WTC11 (cell line): ENCODE measurements around the gene MORN1. TPM values are rescaled to one million over a fixed set of nuclear protein-coding genes. Genes with fewer than 3 reads are reported as not detected.
"Not testable (repeated sequence)": the region's sequence is repeated elsewhere in the genome, so short reads cannot be mapped to it uniquely, and the experiment has no call there.

Experiments used
- ATAC-seq: fragments of 200-7000 bp; cut with Tn5 transposase; 2 replicates; pipeline ENCODE4 v1.10.0; 2021; ENCODE audit warnings: mild to moderate bottlenecking, moderate library complexity
- CTCF ChIA-PET: fragments of 300-600 bp; sonication (Branson Sonifier 250); formaldehyde crosslinking; loops from one replicate; lab custom pipeline; 2021; ENCODE audit warnings: antibody characterized with exemption; lab: Charles Lee
- POLR2A ChIA-PET: fragments of 350-600 bp; sonication (Branson Sonifier 250); formaldehyde crosslinking; loops from one replicate; lab custom pipeline; 2021; ENCODE audit warnings: antibody characterized with exemption; lab: Charles Lee
- DNase-seq: peaks from one replicate; pipeline ENCODE4 v3.0.0; 2021; ENCODE audit warnings: low spot score
- H3K27ac Mint-ChIP-seq: 2 replicates; pipeline ENCODE4 v1.8.0; 2021; ENCODE audit warnings: mixed read lengths
- H3K27me3 Mint-ChIP-seq: 2 replicates; pipeline ENCODE4 v1.8.0; 2021; ENCODE audit warnings: low read depth, mild to moderate bottlenecking, moderate library complexity, mixed read lengths
- H3K36me3 Mint-ChIP-seq: 2 replicates; pipeline ENCODE4 v1.8.0; 2021; ENCODE audit warnings: mixed read lengths
- H3K4me1 Mint-ChIP-seq: 2 replicates; pipeline ENCODE4 v1.8.0; 2022; ENCODE audit warnings: mixed read lengths
- H3K4me3 Mint-ChIP-seq: 2 replicates; pipeline ENCODE4 v1.8.0; 2021; ENCODE audit warnings: mild to moderate bottlenecking, moderate library complexity, mixed read lengths
- H3K9me3 Mint-ChIP-seq: 2 replicates; pipeline ENCODE4 v1.8.0; 2021; ENCODE audit warnings: mixed read lengths
- ATF1 ChIP-seq: sonication (generic); formaldehyde crosslinking; IDR thresholded peaks from 2 replicates; pipeline ENCODE4 v1.8.1; 2023; ENCODE audit warnings: mild to moderate bottlenecking, moderate library complexity, missing genetic modification reagents
- FOXJ3 ChIP-seq: sonication (generic); formaldehyde crosslinking; IDR thresholded peaks from 2 replicates; pipeline ENCODE4 v1.9.0; 2021; ENCODE audit warnings: missing genetic modification reagents, mild to moderate bottlenecking, borderline replicate concordance
- JUN ChIP-seq: sonication (generic); formaldehyde crosslinking; IDR thresholded peaks from 2 replicates; pipeline ENCODE4 v1.8.0; 2023; ENCODE audit warnings: mild to moderate bottlenecking, missing genetic modification reagents
- NFE2L1 ChIP-seq: sonication (generic); formaldehyde crosslinking; IDR thresholded peaks from 2 replicates; pipeline ENCODE4 v1.8.1; 2023; ENCODE audit warnings: missing genetic modification reagents
- NFYB ChIP-seq: sonication (generic); formaldehyde crosslinking; conservative IDR thresholded peaks from 2 replicates; pipeline ENCODE4 v1.8.0; 2022; ENCODE audit warnings: low read depth, missing genetic modification reagents
- TEAD1 ChIP-seq: sonication (generic); formaldehyde crosslinking; IDR thresholded peaks from 2 replicates; pipeline ENCODE4 v1.8.0; 2022; ENCODE audit warnings: mild to moderate bottlenecking, missing genetic modification reagents
- ZNF138 ChIP-seq: sonication (generic); formaldehyde crosslinking; conservative IDR thresholded peaks from 2 replicates; pipeline ENCODE4 v1.8.1; 2022; ENCODE audit warnings: mild to moderate bottlenecking, moderate library complexity, missing genetic modification reagents
- ZNF219 ChIP-seq: sonication (generic); formaldehyde crosslinking; IDR thresholded peaks from 2 replicates; pipeline ENCODE4 v1.8.0; 2023; ENCODE audit warnings: missing genetic modification reagents, mild to moderate bottlenecking, borderline replicate concordance
- ZNF317 ChIP-seq: sonication (generic); formaldehyde crosslinking; IDR thresholded peaks from 2 replicates; pipeline ENCODE4 v1.8.1; 2023; ENCODE audit warnings: low read depth, mild to moderate bottlenecking, moderate library complexity, missing genetic modification reagents, borderline replicate concordance
- ZNF396 ChIP-seq: fragments of 250-450 bp; sonication (Bioruptor Pico); IDR thresholded peaks from 2 replicates; pipeline ENCODE4 v1.8.0; 2021; ENCODE audit warnings: mild to moderate bottlenecking, moderate library complexity, borderline replicate concordance
- ZNF671 ChIP-seq: fragments of 250-450 bp; sonication (Bioruptor Pico); IDR thresholded peaks from 2 replicates; pipeline ENCODE4 v1.8.0; 2021; ENCODE audit warnings: mild to moderate bottlenecking
- total RNA-seq: library from RNA; stranded (reverse); gene quantifications from 3 replicates; pipeline ENCODE4 v1.2.3, GENCODE V29; 2021
- TF ChIP-seq, protein P1 (sequence below): fragments of 250-450 bp; sonication (Bioruptor Pico); IDR thresholded peaks from 2 replicates; pipeline ENCODE4 v1.9.0; 2021; ENCODE audit warnings: moderate library complexity, mild to moderate bottlenecking, inconsistent platforms, borderline replicate concordance
- TF ChIP-seq, protein P2 (sequence below): sonication (generic); formaldehyde crosslinking; IDR thresholded peaks from 2 replicates; pipeline ENCODE4 v1.8.1; 2023; ENCODE audit warnings: mild to moderate bottlenecking, missing genetic modification reagents
- TF ChIP-seq, protein P3 (sequence below): fragments of 250-450 bp; sonication (Bioruptor Pico); conservative IDR thresholded peaks from 2 replicates; pipeline ENCODE4 v1.9.0; 2021; ENCODE audit warnings: mild to moderate bottlenecking
- TF ChIP-seq, protein P4 (sequence below): sonication (generic); formaldehyde crosslinking; conservative IDR thresholded peaks from 2 replicates; pipeline ENCODE4 v1.8.1; 2022; ENCODE audit warnings: mild to moderate bottlenecking, missing genetic modification reagents
- TF ChIP-seq, protein P5 (sequence below): sonication (generic); formaldehyde crosslinking; IDR thresholded peaks from 2 replicates; pipeline ENCODE4 v1.8.1; 2022; ENCODE audit warnings: low read depth, mild to moderate bottlenecking, moderate library complexity, missing genetic modification reagents, borderline replicate concordance
- TF ChIP-seq, protein P6 (sequence below): sonication (generic); formaldehyde crosslinking; IDR thresholded peaks from 2 replicates; pipeline ENCODE4 v1.8.0; 2022; ENCODE audit warnings: mild to moderate bottlenecking, missing genetic modification reagents
- TF ChIP-seq, protein P7 (sequence below): sonication (generic); formaldehyde crosslinking; IDR thresholded peaks from 2 replicates; pipeline ENCODE4 v1.8.1; 2023; ENCODE audit warnings: mild to moderate bottlenecking, missing genetic modification reagents, borderline replicate concordance
- TF ChIP-seq, protein P8 (sequence below): sonication (generic); formaldehyde crosslinking; IDR thresholded peaks from 2 replicates; pipeline ENCODE4 v1.8.1; 2022; ENCODE audit warnings: mild to moderate bottlenecking, moderate library complexity, missing genetic modification reagents

Gene MORN1
- total RNA-seq, 1 experiment from 2014 or later: 14.5 TPM

DNA sequence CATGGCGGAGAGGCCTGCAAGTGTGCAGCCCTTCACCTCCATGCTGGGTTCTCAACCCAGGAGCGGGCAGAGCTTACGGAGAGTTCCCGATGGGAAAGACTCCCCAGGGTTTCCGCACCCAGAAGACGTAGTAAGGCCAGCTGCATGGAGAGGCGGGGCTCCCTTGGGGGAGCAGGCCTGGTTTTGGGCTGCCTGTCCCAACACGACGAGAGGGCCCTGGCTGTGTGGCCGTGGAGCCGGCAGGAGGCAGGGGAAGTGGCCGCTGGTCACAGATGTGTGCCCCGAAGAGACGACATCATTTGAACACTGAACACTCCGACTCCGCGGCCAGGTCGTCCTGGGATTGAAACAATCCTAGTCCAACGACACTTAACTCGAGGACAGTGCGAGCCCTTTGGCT is 57.0 kb downstream of the MORN1 start:
- TF ChIP-seq, protein P1, sequence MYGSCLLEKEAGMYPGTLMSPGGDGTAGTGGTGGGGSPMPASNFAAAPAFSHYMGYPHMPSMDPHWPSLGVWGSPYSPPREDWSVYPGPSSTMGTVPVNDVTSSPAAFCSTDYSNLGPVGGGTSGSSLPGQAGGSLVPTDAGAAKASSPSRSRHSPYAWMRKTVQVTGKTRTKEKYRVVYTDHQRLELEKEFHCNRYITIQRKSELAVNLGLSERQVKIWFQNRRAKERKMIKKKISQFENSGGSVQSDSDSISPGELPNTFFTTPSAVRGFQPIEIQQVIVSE (CRISPR knock-in tag): no peak
- TF ChIP-seq NFYB (CRISPR knock-in tag) (no peak), ZNF671 (CRISPR knock-in tag) (no peak), TEAD1 (CRISPR knock-in tag) (no peak), NFE2L1 (CRISPR knock-in tag) (no peak), ZNF396 (CRISPR knock-in tag) (no peak), FOXJ3 (CRISPR knock-in tag) (no peak), ZNF317 (CRISPR knock-in tag) (no peak), ATF1 (CRISPR knock-in tag) (no peak)
- TF ChIP-seq, protein P2, sequence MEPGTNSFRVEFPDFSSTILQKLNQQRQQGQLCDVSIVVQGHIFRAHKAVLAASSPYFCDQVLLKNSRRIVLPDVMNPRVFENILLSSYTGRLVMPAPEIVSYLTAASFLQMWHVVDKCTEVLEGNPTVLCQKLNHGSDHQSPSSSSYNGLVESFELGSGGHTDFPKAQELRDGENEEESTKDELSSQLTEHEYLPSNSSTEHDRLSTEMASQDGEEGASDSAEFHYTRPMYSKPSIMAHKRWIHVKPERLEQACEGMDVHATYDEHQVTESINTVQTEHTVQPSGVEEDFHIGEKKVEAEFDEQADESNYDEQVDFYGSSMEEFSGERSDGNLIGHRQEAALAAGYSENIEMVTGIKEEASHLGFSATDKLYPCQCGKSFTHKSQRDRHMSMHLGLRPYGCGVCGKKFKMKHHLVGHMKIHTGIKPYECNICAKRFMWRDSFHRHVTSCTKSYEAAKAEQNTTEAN (CRISPR knock-in tag): no peak
- TF ChIP-seq, protein P3, sequence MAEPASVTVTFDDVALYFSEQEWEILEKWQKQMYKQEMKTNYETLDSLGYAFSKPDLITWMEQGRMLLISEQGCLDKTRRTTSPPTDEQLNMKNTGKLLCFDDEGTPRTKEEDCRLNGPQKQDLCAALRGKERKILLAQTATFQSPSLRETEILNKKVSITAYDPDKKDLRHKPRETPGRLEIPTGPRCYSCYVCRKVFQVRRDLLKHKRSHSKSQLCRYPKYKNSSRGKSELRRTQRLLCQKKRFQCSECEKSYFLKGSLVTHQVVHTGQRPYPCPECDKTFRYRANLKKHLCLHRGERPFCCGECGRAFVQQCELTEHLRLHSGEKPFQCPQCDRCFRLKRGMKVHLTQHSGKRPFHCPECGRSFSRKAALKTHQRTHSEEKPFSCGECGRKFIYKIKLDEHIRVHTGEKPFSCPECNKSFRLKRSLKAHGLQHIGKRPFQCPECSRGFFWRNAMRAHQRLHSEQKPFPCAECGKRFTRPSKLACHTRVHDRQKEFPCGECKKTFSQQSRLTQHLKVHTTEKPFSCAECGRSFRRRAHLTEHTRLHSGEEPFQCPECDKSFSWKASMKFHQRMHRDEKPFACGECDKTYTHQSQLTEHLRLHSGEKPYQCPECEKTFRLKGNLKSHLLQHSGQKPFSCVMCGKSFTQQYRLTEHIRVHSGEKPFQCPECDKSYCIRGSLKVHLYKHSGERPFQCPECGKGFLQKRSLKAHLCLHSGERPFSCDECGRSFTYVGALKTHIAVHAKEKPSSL (CRISPR knock-in tag): no peak
- TF ChIP-seq, protein P4, sequence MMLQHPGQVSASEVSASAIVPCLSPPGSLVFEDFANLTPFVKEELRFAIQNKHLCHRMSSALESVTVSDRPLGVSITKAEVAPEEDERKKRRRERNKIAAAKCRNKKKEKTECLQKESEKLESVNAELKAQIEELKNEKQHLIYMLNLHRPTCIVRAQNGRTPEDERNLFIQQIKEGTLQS (CRISPR knock-in tag): no peak
- TF ChIP-seq, protein P5, sequence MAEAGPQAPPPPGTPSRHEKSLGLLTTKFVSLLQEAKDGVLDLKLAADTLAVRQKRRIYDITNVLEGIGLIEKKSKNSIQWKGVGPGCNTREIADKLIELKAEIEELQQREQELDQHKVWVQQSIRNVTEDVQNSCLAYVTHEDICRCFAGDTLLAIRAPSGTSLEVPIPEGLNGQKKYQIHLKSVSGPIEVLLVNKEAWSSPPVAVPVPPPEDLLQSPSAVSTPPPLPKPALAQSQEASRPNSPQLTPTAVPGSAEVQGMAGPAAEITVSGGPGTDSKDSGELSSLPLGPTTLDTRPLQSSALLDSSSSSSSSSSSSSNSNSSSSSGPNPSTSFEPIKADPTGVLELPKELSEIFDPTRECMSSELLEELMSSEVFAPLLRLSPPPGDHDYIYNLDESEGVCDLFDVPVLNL (CRISPR knock-in tag): no peak
- no peak for ATAC-seq
- no peak overlapping the region for H3K4me3 Mint-ChIP-seq
- POLR2A ChIA-PET: no interaction called here
- CTCF ChIA-PET: interaction anchor here (0.6 to 1.5 kb wide), 2 partner anchors 22 to 278 kb away, joined by 3 read pairs; no protein-coding TSS in a partner anchor
- no peaks in the 10 kb centered on the region for H3K4me1 Mint-ChIP-seq
- no peak overlapping the region for H3K27ac Mint-ChIP-seq
- H3K36me3 Mint-ChIP-seq: peaks cover 8% of the 10 kb centered on the region
- DNase-seq: no peak
- peaks cover 5% of the 10 kb centered on the region for H3K9me3 Mint-ChIP-seq
- H3K27me3 Mint-ChIP-seq: no peaks in the 10 kb centered on the region; the same call in 1 of the 2 replicates

DNA sequence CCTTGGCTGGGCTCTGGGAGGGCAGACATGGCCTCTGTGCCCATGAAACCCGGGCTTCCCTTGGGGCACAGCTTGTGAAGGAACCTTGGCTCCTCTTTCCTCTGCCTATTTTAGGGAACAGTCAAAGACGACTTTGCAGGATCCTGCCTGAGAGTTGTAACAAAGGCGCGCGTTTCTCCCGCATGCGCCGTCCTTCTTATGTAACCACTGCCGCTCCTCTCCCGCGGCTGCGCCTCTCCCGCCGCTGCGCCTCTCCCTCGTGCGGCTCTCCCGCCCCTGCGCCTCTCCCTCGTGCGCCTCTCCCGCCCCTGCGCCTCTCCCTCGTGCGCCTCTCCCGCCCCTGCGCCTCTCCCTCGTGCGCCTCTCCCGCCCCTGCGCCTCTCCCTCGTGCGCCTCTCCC is 59.8 kb downstream of the MORN1 start:
- ATAC-seq, H3K4me3 Mint-ChIP-seq, CTCF ChIA-PET, H3K9me3 Mint-ChIP-seq, H3K4me1 Mint-ChIP-seq, H3K27me3 Mint-ChIP-seq, H3K36me3 Mint-ChIP-seq, H3K27ac Mint-ChIP-seq, DNase-seq, POLR2A ChIA-PET: not testable (repeated sequence)

DNA sequence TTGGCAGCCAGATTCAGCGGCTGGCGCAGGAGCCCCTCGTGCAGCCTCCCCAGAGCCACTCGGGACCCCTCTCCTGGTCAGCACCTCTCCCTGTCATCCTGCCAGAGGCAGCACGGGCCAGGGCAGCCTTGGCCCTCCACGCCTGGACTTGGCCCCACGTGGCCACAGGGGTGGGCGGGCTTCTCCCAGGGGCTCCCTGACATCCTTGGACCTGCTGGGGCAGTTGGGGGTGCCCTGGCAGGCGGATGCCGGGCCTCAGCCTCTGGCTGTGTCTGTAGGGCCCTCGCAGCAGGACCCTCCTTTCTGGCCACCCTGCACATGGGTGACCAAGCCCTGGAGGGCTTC is 60.2 kb downstream of the MORN1 start:
- no peak overlapping the region for H3K4me3 Mint-ChIP-seq
- CTCF ChIA-PET: no interaction called here
- H3K4me1 Mint-ChIP-seq: no peaks in the 10 kb centered on the region
- POLR2A ChIA-PET: no interaction called here
- peaks cover 5% of the 10 kb centered on the region for H3K9me3 Mint-ChIP-seq
- DNase-seq (no peak), ATAC-seq (no peak)
- peaks cover 8% of the 10 kb centered on the region for H3K36me3 Mint-ChIP-seq
- no peak overlapping the region for H3K27ac Mint-ChIP-seq
- no peaks in the 10 kb centered on the region; the same call in 1 of the 2 replicates for H3K27me3 Mint-ChIP-seq
- TF ChIP-seq, protein P5 (CRISPR knock-in tag): no peak
- TF ChIP-seq, protein P6, sequence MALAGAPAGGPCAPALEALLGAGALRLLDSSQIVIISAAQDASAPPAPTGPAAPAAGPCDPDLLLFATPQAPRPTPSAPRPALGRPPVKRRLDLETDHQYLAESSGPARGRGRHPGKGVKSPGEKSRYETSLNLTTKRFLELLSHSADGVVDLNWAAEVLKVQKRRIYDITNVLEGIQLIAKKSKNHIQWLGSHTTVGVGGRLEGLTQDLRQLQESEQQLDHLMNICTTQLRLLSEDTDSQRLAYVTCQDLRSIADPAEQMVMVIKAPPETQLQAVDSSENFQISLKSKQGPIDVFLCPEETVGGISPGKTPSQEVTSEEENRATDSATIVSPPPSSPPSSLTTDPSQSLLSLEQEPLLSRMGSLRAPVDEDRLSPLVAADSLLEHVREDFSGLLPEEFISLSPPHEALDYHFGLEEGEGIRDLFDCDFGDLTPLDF (CRISPR knock-in tag): no peak
- TF ChIP-seq ZNF219 (CRISPR knock-in tag): no peak
- TF ChIP-seq, protein P7, sequence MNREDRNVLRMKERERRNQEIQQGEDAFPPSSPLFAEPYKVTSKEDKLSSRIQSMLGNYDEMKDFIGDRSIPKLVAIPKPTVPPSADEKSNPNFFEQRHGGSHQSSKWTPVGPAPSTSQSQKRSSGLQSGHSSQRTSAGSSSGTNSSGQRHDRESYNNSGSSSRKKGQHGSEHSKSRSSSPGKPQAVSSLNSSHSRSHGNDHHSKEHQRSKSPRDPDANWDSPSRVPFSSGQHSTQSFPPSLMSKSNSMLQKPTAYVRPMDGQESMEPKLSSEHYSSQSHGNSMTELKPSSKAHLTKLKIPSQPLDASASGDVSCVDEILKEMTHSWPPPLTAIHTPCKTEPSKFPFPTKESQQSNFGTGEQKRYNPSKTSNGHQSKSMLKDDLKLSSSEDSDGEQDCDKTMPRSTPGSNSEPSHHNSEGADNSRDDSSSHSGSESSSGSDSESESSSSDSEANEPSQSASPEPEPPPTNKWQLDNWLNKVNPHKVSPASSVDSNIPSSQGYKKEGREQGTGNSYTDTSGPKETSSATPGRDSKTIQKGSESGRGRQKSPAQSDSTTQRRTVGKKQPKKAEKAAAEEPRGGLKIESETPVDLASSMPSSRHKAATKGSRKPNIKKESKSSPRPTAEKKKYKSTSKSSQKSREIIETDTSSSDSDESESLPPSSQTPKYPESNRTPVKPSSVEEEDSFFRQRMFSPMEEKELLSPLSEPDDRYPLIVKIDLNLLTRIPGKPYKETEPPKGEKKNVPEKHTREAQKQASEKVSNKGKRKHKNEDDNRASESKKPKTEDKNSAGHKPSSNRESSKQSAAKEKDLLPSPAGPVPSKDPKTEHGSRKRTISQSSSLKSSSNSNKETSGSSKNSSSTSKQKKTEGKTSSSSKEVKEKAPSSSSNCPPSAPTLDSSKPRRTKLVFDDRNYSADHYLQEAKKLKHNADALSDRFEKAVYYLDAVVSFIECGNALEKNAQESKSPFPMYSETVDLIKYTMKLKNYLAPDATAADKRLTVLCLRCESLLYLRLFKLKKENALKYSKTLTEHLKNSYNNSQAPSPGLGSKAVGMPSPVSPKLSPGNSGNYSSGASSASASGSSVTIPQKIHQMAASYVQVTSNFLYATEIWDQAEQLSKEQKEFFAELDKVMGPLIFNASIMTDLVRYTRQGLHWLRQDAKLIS (CRISPR knock-in tag): no peak
- TF ChIP-seq, protein P8, sequence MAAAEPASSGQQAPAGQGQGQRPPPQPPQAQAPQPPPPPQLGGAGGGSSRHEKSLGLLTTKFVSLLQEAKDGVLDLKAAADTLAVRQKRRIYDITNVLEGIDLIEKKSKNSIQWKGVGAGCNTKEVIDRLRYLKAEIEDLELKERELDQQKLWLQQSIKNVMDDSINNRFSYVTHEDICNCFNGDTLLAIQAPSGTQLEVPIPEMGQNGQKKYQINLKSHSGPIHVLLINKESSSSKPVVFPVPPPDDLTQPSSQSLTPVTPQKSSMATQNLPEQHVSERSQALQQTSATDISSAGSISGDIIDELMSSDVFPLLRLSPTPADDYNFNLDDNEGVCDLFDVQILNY (CRISPR knock-in tag): no peak
- no peak for TF ChIP-seq ZNF138 (CRISPR knock-in tag)
- no peak for TF ChIP-seq JUN (CRISPR knock-in tag)
